B cell (primary cell): ENCODE data around the gene ASTN2.

Experiments used
- CTCF ChIP-seq: fragments of 200-600 bp; IDR thresholded peaks from one replicate; pipeline ENCODE4 v1.8.0; 2022; ENCODE audit warnings: antibody characterized with exemption, mild to moderate bottlenecking
- EZH2 ChIP-seq: IDR thresholded peaks from 2 replicates; pipeline ENCODE4 v1.6.1; 2012; ENCODE audit warnings: borderline replicate concordance, low read depth, mild to moderate bottlenecking, moderate library complexity, low read length; ENCODE audit not compliant: insufficient read depth, poor library complexity, severe bottlenecking

- no peak for TF ChIP-seq CTCF
- no peak for TF ChIP-seq EZH2
Observed at GRCh38 chr9:116975126-116975525, 439.7 kb downstream of the ASTN2 start.
